HG02884 (cell line): ENCODE measurements around the gene IRF7.
A peak's percentile ranks its signal among the peaks of the same experiment; 100 is the strongest.
"Not testable (repeated sequence)": the region's sequence is repeated elsewhere in the genome, so short reads cannot be mapped to it uniquely, and the experiment has no call there.

Experiments used
- ATAC-seq: cut with Tn5 transposase; IDR thresholded peaks from one replicate; pipeline ENCODE4 v1.9.1; 2021; ENCODE audit warnings: mild to moderate bottlenecking, moderate library complexity; ENCODE audit not compliant: unreplicated experiment

IRF7 gene

DNA sequence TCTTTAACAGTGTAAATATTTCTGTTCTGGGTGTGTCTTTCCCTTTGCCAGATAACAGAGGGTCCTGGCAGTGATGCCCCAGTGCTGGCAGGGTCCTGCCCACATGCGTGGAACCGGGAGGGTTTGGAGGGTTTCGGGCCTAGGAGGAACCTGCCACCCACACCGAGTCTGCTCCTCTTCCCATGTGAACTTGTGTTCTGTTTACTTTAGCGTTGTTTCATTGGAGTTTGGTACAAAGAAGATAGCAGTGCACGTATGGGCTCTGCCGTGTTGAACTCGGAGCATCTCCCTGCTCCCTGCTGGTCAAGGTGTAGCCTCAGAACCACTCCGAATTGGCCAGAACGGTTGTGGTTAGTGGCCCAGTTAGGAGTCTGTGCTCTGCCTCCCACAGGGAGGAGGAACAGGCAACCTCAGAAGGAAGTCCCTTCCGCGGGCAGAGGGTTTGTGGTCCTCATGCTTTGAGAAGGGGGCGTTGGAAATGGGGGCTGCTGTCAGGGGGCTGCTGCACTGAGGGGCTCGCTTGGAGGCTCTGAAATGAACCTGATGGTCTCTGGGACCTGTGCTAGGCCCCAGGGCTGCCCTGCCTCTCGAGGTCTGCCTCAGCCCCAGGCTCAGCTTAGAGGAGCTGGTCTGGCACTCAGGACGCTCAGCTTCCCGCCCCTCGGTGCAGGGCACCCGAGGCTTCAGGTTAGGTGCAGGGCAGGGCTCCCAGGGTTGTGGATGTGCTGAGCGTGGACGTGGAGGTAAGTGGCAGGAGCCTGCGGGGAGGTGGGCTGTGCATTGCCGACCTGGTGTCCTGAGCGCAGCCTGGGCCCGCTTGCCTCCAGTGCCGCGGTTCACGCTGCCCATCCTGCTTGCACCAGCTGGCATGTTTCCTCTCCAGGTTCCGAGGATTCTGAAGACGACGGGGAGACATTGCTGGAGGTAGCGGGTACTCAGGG is 29.1 kb downstream of the IRF7 start:
- no peak for ATAC-seq

DNA sequence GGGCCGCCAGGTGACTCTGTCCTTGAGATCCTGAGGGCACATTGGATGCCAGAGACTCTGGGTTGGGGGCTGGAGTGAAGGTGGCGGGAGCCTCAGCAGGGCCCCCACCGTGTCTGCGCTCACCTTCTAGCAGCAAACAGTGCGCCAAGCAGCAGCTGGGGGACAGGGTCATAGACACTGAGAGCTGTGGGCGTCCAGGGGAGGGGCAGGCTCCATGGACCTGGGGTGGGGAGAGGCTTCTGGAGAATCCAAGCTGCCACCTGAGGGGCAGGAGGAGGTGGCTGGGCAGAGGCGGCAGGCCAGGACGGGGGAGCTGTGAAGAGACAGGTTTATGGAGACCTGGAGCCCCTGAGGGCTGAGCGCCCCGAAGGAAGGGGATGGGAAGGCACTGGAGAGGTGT is 31.5 kb downstream of the IRF7 start:
- ATAC-seq, result no peak

DNA sequence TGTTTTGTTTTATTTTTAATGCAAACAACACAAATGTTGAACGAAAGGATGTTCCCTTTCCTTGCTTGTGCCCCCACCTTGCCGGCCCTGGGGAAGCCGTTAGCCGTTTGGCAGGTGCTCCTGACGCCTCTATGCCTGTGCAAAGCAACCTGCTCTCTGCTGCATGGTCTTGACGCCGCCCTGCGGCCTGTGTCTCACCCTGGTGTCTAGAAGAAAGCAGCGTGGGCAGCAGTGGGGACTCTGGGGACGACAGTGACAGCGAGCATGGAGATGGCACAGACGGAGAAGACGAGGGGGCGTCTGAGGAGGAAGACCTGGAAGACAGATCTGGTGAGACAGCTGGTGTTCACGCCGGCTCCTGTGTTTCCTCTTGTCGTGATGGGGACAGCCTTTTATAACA is 34.0 kb downstream of the IRF7 start:
- no peak for ATAC-seq

DNA sequence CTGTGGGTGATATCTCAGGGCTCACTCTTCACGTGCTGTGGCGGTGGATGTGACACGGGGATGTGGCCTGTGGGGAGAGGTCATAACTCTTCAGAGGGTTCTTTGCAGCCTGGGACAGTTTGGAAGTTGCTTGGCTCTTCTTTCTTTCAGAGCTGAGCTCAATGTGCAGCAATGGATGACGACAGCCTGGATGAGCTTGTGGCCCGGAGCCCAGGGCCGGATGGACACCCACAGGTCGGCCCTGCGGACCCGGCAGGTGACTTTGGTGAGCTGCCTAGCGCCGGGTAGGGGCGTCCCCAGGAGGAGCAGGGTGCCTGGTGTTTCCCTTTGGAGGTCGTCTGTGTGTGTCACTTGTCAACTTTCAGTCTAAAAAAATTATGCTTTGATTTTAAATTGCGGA is 34.4 kb downstream of the IRF7 start:
- no peak for ATAC-seq

DNA sequence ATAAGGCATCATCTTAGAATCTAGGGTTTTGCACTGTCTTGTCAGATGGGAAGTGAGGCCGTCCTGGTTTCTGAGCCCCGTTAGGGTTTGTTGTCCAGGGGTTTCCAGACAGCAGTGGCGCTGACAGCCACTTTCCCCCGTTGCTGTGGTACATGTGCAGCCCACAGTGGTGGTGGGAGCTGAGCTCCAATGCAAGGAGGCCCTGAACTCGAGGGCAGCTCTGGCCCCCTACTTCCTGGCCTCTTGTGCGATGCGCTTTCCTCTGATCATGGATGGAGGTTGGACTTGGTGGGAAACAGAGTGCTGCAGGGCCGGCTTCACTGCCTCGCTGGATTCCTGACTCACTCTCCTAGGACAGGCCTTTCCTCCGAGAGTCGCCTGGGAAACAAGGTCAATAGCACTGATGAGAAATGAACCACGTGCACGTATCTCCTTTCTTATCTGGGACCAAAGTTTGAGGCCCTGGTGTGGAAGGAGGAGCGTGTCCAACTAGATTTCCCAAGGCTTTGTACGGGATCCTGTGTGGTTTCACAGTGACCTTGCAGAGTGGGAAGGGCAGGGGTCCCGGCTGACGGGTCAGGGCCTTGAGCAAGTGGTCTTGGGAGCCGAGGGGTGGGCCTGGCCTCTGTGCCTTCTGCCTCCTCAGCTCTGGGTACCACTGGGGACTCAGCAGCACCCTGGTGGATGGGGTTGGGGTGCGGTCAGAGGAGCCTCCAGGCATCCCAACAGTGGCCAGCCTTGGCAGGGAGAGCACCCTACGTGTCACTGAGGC is 35.7 kb downstream of the IRF7 start:
- no peak for ATAC-seq

DNA sequence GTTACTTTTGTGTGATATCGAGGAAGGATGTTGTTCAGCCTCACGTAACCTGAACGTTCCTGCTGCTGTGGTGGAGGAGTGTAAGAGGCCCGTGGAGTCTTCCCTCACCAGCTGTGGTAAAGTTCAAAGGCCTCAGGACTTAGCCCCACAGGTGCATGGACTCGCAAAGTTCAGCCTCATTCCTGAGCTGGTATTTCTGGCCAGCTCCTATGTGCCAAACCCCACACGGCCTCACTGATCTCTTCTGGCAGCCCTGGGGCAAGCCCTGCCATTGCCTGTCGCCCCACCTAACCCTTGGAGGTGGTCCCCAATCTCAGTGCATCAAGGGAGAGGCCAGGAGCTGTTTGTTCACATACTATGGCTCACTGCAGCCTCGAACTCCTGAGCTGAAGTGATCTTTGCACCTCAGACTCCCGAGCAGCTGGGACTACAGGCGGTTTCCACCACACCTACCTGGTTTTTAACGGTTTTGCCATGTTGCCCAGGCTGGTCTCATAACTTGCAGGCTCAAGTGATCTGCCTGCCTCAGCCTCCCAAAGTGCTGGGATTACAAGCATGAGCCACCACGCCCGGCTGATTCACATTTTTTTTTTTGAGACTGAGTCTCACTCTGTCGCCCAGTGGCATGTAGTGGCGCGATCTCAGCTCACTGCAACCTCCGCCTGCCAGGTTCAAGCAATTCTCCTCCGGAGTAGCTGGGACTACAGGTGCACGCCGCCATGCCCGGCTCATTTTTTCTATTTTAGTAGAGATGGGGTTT is 37.3 kb downstream of the IRF7 start:
- no peak for ATAC-seq

DNA sequence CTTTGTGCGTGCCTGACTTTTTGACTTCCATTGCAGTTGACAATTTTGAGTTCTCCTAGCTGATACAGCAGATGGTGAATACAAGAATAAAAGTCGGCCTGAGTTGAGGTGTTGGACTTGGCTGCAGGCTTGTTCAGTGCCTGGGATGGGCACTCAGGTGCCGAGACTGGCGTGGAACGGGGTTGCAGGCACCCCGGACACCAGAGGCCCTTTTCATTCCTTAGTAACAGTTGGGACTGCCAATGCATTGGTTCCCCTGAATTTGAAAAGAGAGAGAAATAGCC is 38.2 kb downstream of the IRF7 start:
- no peak for ATAC-seq

DNA sequence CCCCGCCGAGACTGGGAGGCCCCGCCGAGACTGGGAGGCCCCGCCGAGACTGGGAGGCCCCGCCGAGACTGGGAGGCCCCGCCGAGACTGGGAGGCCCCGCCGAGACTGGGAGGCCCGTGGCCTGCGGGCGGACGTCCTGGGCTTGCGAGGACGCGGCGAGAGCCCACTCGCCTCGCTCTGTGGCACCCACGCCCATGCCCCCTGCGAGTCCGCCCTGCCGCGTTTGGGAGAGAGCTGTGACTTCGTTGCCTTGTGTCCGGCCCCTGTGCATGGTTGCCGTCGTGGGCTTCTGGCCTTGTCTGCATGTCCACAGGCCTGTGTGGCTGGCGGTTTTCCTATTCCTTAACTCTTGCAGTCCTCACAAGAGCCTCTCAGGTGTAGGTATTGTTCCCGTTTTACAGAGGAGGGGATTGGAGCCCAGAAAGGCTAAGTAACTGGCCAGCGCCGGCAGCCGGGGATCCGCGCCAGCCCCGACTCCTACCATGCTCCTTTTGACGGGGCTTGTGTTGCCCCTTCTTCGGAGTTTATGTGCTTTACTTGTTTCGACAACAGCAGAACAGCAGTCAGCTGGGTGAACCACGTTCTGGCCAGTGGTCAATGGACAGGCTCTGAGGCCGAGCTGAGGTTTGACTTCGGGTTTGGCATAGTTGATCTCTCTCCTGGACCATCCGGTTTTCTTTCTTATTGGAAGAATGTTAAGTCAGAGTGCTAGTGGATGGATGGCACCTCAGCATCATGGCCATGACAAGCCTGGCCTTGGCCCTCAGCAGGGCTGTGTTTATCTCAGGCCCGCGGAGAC is 38.7 kb downstream of the IRF7 start:
- no peak for ATAC-seq

DNA sequence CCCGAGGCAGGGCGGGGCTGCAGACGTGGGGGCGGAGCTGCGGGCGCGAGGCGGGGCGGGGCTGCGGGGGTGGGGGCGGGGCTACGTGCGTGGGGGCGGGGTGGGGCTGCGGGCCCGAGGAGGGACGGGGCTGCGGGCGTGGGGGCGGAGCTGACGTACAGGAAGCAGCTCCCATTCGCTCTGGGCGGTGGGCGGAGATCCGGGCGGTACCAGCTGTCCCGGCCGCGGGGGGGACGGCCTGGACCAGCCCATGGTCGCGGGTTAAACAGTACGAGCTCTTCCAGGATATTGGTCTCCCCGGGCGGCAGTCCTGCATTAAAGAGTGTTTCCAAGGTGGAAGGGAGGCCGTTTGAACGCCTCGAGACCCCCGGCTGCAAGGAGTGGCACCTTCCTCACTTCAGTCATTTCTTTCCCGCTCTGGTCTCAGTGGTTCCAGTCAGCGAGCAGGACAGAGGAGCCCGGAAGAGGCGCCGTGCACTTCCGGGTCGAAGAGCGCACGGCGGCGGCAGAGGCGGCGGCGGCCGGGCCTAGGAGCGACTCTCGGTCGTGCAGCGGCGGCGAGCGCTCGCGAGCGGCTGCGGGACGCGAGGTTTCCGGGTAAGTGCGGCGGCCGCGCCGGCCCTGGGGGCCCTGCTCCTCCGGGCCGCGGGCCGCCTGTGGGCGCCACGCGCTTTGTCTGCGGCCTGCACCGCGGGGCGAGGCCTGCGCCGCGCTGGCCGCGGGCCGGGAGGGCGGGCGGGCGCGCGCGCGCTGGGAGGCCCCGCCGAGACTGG is 39.6 kb downstream of the IRF7 start, which contains the start of gene PHRF1:
Gene PHRF1 (plus strand): TSS at position 475 of the 773 bp plus-strand sequence. CDS start 5,043 bp downstream, outside the sequence.
- peak; percentile 83 for ATAC-seq

DNA sequence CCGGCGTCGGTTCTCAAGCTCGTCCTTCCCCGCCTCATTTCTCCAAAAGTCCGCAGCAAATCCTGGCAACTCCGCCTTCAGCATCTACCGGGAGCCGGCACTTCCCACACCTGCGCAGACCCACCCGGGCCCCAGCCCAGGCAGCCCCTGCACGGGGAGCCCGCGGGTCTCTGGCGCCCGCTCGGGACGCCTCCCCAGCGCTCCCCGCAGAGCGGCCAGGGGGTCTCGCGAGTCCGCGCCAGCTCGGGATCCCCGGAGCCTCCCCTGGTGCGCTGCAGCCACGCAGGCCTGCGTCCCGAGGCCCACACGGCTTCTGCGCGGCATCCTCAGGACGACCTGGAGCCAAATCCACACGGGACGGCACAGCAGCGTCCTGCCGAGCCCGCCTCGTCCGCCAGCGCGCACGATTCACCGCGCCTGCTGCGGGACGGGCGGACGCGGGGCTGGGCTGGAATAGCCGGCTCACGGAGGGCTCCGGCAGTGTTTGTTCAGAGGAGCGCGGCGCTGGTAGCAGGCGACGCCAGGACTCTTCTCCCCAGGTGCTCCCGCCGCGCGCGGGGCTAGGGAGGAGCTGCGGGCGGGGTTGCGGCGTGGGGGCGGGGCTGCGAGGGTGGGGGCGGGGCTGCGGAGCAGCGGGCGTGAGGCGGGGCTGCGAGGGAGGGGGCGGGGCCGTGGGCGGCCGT is 40.3 kb downstream of the IRF7 start:
- peak; percentile 22 for ATAC-seq

DNA sequence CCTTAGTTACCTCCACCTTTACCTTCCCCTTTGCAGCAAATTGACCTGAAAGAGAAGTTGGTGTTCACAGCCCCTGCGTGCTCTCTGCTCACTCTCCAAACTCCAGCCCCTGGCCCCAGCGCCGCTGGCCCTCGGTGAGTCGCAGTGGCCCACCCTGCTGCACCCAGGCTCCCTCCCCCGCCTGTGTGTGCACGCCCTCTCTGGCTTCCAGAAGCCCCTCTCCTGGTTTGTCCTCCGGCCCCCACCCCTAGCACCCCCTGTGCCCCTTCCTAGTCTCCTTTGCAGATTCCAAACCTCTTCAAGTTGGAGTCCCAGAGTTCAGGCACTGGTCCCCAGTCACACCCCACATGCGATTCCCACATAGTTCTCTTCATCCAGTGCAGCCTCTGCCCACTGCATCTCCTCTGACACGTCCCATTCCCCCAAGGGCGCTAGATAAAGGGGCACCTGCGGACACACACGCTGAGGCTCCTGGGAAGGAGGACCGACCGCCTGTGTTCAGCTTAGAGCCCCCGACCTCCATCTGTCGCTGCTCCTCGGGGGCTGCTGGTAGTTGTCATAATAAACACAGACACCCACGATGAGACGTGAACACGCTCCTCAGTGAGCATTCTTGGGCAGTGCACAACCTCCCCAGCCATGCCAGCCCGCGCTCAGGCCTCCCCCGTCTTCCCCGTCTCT is 41.0 kb downstream of the IRF7 start:
- ATAC-seq, result no peak

DNA sequence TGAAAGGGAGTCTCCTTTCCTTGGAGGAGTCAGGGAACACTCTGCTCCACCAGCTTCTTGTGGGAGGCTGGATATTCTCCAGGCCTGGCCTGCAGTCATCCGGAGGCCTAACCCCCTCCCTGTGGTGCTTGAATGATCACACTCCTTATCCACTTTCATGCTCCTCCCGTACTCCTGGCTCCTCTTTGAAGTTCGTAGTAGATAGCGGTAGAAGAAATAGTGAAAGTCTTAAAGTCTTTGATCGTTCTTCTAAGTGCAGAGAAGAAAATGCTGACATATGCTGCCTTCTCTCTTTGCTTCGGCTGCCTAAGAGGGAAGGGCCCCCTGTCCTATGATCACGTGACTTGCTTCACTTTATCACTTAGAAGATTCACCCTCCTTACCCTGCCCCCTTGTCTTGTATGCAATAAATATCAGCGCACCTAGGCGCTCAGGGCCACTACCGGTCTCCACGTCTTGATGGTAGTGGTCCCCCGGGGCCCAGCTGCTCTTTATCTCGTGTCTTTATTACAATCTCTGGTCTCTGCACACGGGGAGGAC is 41.6 kb downstream of the IRF7 start:
- ATAC-seq, result not testable (repeated sequence)

DNA sequence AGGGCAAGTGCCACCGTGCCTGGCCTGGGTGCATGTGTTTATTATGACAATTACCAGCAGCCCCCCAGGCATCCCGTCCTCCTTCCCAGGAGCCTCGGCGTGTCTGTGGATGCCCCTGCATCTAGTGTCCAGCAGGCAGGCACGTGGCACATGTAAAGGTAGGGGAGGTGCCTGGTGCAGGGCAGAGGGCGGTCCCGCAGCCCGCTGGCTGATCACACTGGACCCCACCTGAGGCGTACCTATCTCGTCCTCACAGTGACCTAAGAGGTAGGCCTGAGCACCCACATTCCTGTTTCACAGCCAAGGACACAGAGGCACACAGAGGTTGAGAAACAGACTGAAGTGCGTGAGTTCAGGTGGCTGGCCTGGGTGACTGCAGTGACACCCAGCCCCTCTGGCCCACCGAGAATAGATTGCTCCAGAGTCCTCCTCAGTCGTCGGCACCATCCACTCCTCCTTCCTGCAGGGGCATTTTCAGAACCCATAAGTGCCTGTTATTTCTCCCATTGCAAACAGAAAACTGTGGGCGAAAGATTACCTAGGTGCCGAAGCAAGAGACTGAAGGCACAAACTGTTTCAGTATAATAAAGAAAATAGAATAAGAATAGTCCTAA is 42.5 kb downstream of the IRF7 start:
- ATAC-seq, result no peak

DNA sequence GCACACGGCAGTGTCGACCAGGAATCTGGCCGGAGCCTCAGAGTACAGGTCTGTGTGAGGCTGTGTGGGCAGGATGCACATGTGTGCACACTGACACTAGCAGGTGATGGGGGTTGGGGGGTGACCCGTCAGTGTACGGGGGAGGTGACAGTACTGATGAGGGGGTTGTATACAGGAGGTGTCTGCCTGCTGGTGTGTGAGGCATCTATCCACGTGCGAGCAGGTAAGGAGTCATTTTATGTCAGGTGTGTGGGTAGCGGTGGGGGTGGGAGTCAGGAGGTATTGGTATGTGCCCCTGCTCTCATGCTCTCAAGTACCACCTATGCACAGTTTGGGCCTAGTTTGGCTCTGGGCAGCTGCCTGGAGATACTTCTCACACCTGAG is 44.0 kb downstream of the IRF7 start:
- no peak for ATAC-seq

DNA sequence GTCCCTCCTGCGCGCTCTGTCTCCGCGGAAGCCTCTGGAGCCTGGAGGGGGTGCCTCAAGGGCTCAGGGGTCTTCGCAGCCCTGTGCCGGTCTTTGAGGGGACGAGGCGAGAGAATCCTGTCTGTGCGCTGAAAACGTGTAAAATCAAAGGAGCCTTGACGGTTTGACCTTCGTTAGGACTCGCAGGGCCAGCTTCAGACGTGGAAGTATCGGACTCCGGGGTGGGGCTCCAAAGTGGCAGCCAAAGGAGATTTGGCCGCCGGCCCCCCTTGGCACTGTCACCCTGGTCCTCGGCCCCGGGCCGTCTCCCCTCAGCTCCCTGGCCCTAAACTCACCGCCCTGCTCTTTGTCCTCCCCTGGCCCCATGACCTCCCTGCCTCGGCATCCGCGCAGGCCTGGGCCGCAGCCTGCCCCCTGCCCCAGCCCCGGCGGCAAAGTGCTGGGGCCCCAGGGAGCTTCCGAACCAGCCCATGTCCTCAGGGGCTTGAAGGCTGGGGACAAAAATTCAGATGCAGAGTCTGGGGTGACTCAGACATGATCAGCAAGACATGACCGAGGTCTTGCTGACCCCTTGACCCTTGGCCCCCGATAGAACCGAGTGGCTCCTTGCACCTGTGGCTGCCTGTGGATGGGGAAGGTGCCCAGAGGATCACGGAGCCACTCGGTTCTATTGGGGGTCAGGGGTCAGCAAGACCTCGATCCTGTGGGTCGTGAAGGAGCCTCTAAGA is 46.4 kb downstream of the IRF7 start:
- no peak for ATAC-seq

DNA sequence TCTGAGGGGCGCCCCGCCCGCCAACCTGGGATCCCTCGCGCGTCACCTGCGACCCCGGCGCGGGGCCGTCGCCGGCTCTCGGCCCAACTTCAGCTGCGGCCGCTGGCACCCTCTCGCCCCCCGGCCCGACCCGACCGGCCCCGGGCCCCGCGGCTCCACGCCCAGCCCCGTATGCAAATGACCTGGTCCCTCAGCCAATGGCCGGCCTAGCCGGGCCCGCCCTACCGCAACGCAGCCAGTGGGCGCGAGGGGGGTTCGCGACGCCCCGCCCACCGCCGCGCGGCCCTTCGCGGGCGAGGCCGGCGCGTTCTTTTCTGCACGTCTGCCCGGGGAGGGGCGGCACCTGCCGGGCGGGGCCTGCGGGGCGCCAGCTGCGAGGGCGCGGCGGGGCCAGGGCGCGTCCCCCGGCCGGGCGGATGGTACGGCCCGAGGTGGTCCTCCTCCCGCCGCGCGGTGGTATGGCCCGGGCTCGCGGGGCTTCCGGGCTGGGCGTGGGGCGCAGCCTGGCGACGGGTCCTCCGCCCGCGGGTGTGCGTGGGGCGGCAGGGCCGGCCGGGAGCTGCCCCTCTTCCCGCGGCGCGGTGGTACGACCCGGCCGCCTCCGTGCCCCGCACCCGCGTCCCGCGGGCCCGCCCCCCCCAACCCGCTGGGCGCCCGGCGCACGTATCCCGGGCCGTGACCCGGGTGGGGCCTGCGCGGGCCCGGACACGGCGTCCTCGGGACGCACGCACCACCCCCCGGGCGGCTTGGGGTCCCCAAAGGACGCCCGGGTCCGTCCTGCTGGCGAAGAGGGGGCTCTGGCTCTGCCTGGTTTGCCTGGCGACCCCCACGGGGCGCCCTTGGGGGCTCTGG is 47.2 kb downstream of the IRF7 start:
- peak; percentile 87 for ATAC-seq
